ENCODE measurements around the gene HPCAL4.
A peak's percentile ranks its signal among the peaks of the same experiment; 100 is the strongest.

- TF ChIP-seq CTCF (IDR thresholded peaks at IDR 0.05) = peak; percentile 64
- peak; percentile 36 for TF ChIP-seq EZH2 (IDR thresholded peaks at IDR 0.05)
- TF ChIP-seq EZH2phosphoT487 (IDR thresholded peaks at IDR 0.05) = no peak
Measured at GRCh38 chr1:39639305-39640130, 51.7 kb downstream of the HPCAL4 start, which contains the start of gene HEYL.

Measured in neural progenitor cell (in vitro differentiated cells).